ENCODE measurements around the gene GGCX. TPM values are rescaled to one million over a fixed set of nuclear protein-coding genes. Genes with fewer than 3 reads are reported as not detected.
A peak's percentile ranks its signal among the peaks of the same experiment; 100 is the strongest.

The GGCX gene
- total RNA-seq, 6 donors from 2014 or later, result 21.2 to 70.6 (median 38.0) TPM

DNA sequence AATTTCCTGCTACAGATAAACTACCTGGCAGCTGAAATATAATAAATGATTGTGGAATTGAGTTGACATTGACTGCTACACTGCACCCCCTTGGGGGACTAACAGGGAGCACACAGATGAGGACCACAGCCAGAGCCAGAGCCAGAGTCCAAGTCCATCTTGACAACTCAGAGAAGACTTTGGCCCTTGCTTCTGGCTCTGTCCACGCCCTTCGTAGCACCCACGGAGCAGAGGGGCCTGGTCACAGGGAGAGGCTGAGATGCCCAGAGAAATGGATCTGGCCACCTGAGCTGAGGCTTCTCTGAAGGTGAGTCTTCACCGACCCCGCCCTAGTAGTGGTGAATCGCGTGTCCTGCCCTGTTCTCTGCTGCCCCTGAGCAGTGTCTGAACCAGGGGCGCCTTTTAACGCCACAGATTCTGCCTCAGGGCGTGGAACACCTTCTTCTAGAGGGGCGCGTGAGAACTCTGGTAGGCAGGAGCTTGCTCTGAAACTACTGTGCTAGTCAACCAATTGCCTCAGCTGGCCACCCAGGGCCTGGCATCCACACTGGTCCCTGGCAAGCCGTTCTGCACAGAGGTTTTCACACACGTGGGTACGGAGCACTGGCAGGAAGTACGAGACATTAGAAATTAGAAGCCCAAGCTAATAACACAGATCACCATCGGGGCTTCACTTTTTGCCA lies 58.0 kb downstream of the GGCX start:
- H3K27me3 ChIP-seq, result no peaks in the 10 kb centered on the region
- no peak for DNase-seq
- WGBS, 2 donors, result 82 to 94% methylated on average over 7 to 17 of the region's 17 CpGs
- H3K4me1 ChIP-seq, result peaks cover 6 to 12% (median 10%) of the 10 kb centered on the region in 4 donors
- no peaks in the 10 kb centered on the region for H3K36me3 ChIP-seq
- TF ChIP-seq POLR2A (IDR thresholded peaks at IDR 0.05) (no peak), POLR2AphosphoS5 (IDR thresholded peaks at IDR 0.05) (no peak), EP300 (IDR thresholded peaks at IDR 0.05) (no peak)
- TF ChIP-seq, protein P1, sequence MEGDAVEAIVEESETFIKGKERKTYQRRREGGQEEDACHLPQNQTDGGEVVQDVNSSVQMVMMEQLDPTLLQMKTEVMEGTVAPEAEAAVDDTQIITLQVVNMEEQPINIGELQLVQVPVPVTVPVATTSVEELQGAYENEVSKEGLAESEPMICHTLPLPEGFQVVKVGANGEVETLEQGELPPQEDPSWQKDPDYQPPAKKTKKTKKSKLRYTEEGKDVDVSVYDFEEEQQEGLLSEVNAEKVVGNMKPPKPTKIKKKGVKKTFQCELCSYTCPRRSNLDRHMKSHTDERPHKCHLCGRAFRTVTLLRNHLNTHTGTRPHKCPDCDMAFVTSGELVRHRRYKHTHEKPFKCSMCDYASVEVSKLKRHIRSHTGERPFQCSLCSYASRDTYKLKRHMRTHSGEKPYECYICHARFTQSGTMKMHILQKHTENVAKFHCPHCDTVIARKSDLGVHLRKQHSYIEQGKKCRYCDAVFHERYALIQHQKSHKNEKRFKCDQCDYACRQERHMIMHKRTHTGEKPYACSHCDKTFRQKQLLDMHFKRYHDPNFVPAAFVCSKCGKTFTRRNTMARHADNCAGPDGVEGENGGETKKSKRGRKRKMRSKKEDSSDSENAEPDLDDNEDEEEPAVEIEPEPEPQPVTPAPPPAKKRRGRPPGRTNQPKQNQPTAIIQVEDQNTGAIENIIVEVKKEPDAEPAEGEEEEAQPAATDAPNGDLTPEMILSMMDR (IDR thresholded peaks at IDR 0.05), result no peak
- no peaks in the 10 kb centered on the region for H3K9me3 ChIP-seq
- no peak overlapping the region for H3K27ac ChIP-seq
- no peak overlapping the region for H3K4me3 ChIP-seq
- ATAC-seq (ENCODE audit: low FRiP score in 2 of 2), result peak in 1 of 2 donors; percentile 12

DNA sequence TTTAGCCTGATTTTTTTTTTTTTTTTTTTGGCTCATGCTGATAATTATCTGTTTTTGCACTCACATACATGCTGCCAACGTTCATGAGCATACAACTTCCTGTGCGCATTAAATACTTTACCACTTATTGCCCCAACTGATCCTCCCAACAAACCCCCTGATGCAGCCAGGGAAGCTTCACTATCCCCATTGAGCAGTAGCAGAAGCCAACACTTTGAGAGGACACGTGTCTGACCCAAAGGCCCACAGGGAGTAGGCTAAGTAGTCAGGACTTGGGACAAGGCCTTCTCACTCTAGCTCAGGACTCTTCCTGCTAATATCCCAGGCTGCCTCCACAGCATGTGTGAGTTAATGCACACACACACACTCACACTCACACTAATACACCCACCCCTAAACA lies 58.6 kb downstream of the GGCX start:
- WGBS, 2 donors, result 80 to 81% methylated on average over 3 of the region's 3 CpGs
- H3K9me3 ChIP-seq, result no peaks in the 10 kb centered on the region
- DNase-seq (no peak), ATAC-seq (ENCODE audit: low FRiP score in 2 of 2) (no peak)
- H3K4me3 ChIP-seq, result no peak overlapping the region
- H3K4me1 ChIP-seq, result peaks cover 6 to 12% (median 10%) of the 10 kb centered on the region in 4 donors
- no peaks in the 10 kb centered on the region for H3K27me3 ChIP-seq
- no peaks in the 10 kb centered on the region for H3K36me3 ChIP-seq
- no peak for TF ChIP-seq POLR2AphosphoS5 (IDR thresholded peaks at IDR 0.05)
- H3K27ac ChIP-seq, result no peak overlapping the region

DNA sequence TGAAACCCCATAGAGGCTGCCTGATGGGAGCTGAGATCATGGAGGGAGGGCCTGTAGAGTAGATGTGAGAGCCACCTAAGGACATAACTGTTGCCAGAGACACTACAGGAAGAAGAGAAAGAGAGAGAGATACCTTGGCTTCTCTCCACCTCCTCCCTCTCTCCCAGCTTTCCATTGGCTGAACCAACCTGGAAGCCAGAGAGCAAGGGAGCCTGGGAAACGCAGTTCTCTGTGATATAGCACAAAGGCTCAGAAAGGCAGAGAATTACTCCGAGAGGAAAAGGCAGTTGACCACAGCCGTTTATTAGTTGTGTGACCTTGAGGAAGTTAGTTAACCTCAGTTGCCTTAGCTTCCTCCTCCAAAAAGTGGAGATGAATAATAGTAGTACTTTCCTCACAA lies 60.0 kb downstream of the GGCX start:
- ATAC-seq (ENCODE audit: low FRiP score in 2 of 2), result peak in 1 of 2 donors; percentile 7
- Histone ChIP-seq H3K9me3 (no peaks in the 10 kb centered on the region), H3K27ac (peak overlapping the region in 3 of 4 donors; percentile 44 to 74 (median 58)), H3K4me3 (no peak overlapping the region), H3K27me3 (no peaks in the 10 kb centered on the region), H3K4me1 (peaks cover 6 to 12% (median 10%) of the 10 kb centered on the region in 4 donors), H3K36me3 (no peaks in the 10 kb centered on the region)
- peak in 1 of 2 donors; percentile 53 for DNase-seq
- 62 to 63% methylated on average over 3 of the region's 3 CpGs for WGBS, 2 donors
- no peak for TF ChIP-seq EP300 (IDR thresholded peaks at IDR 0.05)
- TF ChIP-seq, protein P1 (IDR thresholded peaks at IDR 0.05), result no peak
- no peak for TF ChIP-seq POLR2A (IDR thresholded peaks at IDR 0.05)
- TF ChIP-seq POLR2AphosphoS5 (IDR thresholded peaks at IDR 0.05), result no peak

DNA sequence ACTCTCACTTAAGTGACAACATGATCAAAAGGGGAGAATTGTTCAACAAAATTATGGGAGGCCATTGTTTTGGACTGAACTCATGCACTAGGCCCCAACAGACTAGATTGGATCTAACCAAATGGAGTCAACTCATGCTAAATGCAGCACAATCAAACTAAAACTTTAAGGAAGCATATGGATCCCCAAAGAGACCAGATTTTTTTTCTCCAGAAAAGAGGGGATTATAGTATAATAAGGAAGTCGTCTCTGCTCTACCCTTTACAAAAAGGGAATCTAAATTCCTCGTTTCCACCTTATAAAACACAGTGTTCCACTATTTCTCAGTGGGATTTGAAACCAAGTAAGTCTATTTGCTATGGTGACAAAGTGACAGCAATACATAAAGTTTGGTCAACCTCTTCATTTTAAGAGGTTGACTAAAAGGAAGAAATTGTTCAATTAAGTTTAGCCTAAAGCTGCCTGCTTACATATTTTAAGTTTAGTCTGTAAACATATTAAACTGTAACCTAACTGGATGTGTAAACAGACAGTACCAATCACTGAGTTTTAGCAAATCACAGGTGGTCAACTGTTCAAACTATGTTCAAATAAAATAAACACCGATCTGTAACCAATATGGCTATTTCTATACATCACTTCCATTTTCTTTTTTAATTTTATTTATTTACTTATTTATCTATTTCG lies 63.2 kb downstream of the GGCX start:
- TF ChIP-seq POLR2A (IDR thresholded peaks at IDR 0.05) (no peak), POLR2AphosphoS5 (IDR thresholded peaks at IDR 0.05) (no peak), EP300 (IDR thresholded peaks at IDR 0.05) (no peak)
- TF ChIP-seq, protein P1 (IDR thresholded peaks at IDR 0.05), result no peak
- no peak for ATAC-seq (ENCODE audit: low FRiP score in 2 of 2)
- WGBS, 2 donors, result 81 to 87% methylated on average over 4 of the region's 4 CpGs

DNA sequence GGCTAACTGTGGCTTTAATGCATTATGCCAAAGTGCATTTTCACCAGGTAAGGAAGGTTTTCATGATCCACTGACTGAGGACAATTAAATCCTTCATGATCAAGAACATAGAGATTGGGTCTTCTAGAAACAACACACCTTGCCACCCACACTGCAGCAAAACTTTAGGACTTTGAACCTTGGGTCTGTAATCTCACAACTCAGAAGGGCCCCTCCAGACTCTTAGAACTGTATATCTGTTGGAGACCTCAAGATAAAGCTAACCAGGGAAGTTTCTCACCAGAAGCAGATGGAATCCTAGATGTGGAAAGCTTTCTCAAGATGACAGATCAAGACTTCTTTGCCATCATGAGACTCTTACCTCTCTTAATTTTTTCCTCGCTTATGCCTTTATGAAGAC lies 64.9 kb downstream of the GGCX start:
- H3K27ac ChIP-seq, result no peak overlapping the region
- no peak overlapping the region for H3K4me3 ChIP-seq
- WGBS, 2 donors, result 100% methylated on average over 1 of the region's 1 CpG
- DNase-seq (no peak), ATAC-seq (ENCODE audit: low FRiP score in 2 of 2) (no peak)
- H3K4me1 ChIP-seq, result peaks cover 3 to 9% (median 4%) of the 10 kb centered on the region in 4 donors
- H3K9me3 ChIP-seq, result no peaks in the 10 kb centered on the region
- no peaks in the 10 kb centered on the region for H3K27me3 ChIP-seq
- no peaks in the 10 kb centered on the region for H3K36me3 ChIP-seq
- TF ChIP-seq, protein P1 (IDR thresholded peaks at IDR 0.05), result no peak
- TF ChIP-seq POLR2AphosphoS5 (IDR thresholded peaks at IDR 0.05) (no peak), POLR2A (IDR thresholded peaks at IDR 0.05) (no peak), EP300 (IDR thresholded peaks at IDR 0.05) (no peak)

More for the DNA sequence above, 63.2 kb downstream of the GGCX start:
- H3K4me1 ChIP-seq, result peaks cover 3 to 9% (median 4%) of the 10 kb centered on the region in 4 donors
- no peak overlapping the region for H3K27ac ChIP-seq
- H3K4me3 ChIP-seq, result no peak overlapping the region
- H3K36me3 ChIP-seq, result no peaks in the 10 kb centered on the region
- H3K27me3 ChIP-seq, result no peaks in the 10 kb centered on the region
- no peak for DNase-seq
- H3K9me3 ChIP-seq, result no peaks in the 10 kb centered on the region
